OCI-LY1 (cell line): ENCODE data around the gene EYA3.

Experiments
- CTCF ChIP-seq: fragments of 200-600 bp; sonication (generic), shearing (Covaris generic); IDR thresholded peaks from 2 replicates; pipeline ENCODE4 v1.5.1; 2017; ENCODE audit warnings: mild to moderate bottlenecking, antibody characterized with exemption, low read length, moderate library complexity, mixed read lengths
- EZH2 ChIP-seq: fragments of 200-600 bp; sonication (generic), shearing (Covaris generic); IDR thresholded peaks from 2 replicates; pipeline ENCODE4 v1.8.0; 2017; ENCODE audit warnings: borderline replicate concordance, mixed run types, mild to moderate bottlenecking, antibody characterized with exemption, low read length, moderate library complexity, mixed read lengths

- peak; percentile 77 for TF ChIP-seq CTCF
- no peak for TF ChIP-seq EZH2
Observed at GRCh38 chr1:27940297-27940696, 148.1 kb downstream of the EYA3 start.
